NCI-H1694 treated with DMSO at 0.1 percent for 48 hours (cell line): ENCODE data around the gene SLC24A1.
"Not testable (repeated sequence)": the region's sequence is repeated elsewhere in the genome, so short reads cannot be mapped to it uniquely, and the experiment has no call there.

Experiments used
- DNase-seq: peaks from one replicate; lab custom pipeline; 2025; lab: John Stamatoyannopoulos, UW

SLC24A1 gene

DNA sequence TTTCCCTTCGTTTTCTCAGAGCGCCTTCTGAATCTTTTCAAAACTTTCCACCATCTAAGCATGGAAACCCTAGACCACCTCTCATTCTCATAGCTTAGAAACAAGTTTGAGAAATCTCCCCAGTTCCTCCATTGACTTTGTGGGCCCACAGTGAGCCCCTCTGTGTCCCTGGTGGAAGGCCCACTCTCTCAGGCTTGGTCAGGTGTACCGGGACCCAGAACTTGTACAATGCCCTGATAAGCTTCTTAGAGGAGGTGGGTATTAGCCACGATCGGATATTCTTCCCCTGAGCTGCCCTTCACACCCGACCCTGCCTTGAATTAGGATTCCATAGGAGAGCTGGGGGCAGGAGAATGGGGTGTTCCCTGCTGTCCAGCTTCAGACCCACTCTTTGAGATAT is at the start of gene SLC24A1:
TSS of gene SLC24A1 (plus strand) at position 301 of the 400 bp plus-strand sequence. CDS start 2,143 bp downstream, outside the sequence.
- no peak for DNase-seq

DNA sequence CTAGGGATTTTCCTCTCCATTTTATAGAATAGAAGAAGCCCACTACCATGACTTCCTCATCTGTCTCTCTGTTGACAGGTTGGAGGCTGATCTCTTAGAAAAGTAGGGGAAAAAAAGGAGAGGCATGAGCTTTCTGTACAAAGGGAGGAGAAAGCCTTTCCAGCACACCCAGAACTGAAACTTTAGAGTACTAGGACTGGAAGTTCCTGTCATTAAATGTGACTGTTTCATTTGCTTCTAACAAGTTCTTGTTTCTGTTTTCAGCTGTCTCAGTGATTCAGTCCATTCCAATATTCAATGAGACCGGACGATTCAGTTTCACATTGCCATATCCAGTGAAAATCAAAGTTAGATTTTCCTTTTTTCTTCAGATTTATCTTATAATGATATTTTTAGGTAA is 49.8 kb upstream of the SLC24A1 start:
- DNase-seq: no peak

DNA sequence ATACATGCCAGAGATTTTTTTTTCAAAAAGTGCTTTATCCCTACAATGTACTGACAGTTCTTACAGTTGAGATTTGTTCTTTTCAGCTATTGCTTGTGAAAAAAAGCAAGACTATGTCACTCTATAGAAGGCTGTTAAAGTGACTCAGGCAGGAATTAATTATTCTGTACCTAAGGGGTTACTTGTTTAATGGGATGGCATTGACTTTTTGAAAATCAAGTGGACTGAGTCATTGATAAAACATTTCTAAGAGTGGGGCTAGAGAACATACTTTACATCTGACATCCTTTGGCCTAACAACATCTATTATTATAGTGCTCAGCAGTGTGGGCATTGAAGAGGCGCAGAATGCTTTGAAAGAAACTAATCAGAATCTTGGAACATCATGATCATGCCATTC is 45.1 kb upstream of the SLC24A1 start:
- DNase-seq: no peak

DNA sequence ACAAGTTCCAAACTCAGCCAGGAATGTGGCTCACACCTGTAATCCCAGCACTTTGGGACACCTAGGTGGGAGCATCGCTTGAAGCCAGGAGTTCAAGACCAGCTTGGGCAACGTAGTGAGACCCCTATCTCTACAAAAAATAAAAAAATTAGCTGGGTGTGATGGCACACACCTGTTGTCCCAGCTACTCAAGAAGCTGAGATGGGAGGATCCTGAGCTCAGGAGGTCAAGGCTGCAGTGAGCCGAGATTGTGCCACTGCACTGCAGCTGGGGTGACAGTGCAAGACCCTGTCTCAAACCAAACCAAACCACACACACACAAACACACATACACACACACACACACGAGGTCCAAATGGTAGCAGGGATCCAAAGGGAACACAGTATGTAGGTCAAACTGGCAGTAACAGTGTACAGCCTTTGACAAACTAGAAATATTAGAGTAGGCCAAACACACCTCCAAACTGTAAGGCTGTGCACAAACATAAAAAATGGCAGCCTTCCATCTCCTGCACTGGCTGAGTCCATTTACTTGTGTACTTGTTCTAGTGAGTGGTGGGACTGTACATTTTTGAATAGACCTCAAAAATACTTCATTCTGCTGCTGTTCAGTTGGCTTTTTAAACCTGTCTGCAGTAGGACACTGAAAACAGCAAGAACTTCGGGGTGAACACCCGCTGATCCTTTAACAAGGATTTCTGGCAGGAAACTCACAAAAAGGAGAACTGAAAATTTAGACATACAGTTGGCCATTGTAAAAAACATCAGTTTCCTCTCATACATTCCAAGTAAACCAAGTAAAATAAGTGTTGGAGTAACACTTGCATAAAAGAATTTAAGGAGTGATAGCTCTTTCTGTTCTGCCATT is 44.4 kb upstream of the SLC24A1 start:
- DNase-seq: no peak

DNA sequence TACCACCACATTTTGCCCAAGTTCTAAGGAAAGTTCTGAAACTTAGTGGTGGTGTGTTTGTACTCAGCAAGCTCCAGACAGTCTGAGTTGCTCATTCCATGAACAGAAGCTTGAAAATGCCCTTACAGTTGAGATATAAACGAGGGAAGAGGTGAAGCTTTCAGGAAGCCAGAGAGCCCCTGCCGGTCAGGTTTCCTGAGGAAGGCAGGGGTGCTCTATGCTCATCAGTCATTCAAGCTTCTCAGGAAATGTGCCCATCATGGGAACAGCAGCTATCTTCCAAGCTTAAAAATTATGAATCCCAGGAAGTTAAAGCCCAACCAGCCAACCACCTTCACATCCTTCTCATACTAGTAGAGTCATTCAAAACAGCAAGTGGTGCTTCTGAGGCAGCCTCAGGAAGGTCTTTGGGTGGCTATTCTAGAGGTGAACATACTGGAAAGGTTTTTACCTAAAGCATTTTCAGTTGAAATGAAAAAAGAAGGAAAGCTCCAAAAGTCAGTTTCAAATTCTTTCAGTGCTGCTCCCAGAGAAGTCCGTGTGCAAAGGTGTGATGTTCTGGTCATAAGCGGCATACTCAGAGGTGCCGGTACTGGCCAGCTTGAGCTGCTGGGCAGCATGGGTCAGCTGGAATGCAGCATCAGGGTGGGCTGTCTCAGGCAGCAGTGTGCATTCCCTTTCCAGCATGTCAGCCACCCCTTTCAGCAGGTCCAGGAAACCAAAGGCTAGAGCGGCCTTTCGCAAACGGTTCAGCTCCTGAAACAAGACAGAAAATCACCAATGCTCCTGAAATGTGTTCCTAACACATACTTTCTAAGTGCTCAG is 42.6 kb upstream of the SLC24A1 start:
- DNase-seq: no peak

DNA sequence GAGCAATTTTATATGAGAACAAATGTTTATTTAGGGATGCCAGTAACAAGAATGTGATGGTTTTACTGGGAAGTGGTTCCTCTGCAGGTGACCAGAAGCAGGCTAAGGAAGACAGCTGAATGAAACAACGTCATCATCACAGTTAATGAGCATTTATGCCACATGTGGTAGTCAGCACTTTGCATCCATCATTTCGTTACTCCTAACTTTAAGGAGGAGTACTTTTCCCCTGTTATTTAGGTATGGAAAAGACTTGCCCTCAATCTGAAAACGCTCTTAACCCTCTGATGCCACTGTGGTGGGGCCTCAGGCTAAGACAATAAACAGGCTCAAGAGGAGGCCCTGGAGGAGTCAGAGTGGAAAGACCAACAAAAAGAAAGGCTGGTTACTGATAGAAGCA is 42.0 kb upstream of the SLC24A1 start:
- no peak for DNase-seq

DNA sequence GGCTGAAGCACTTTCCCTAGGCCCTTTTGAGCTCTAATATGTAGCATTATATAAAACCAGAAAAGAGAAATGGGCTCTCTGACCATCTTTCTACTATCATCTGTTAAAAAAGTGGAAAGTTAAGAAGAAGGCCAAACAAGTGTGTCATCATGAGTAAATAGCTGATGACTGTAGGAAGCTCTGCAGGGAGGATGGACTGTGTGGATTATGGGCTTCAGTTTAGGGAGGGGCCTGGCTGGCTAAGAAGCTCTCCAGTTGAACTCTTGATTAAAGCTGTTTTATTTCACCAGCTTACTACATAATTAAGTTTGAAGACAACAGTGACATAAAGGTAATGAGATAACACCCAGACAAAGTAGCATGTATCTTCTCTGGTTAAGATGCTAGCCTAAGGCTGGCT is 41.5 kb upstream of the SLC24A1 start:
- DNase-seq: no peak

DNA sequence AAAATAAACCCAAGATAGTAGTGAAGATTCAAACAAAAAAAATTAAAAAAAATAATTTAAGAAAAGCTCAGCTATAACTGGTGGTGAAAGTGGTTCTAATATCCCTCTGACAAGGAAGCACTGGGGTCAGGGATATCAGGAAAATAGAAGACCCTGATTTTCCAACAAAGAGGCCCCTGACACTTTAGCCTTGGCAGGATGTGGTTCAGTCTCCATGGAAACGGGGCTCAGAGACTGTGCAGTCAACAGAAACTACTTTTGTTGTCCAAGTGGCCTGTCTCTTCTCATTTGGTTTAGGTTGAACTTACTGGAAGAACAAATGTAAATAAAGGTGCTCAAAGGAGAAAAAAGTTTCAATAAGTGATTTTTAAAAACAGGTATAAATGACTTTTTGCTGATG is 38.0 kb upstream of the SLC24A1 start:
- DNase-seq: no peak

- no peak for DNase-seq
Observed at GRCh38 chr15:65584241-65584640, 37.5 kb upstream of the SLC24A1 start.

DNA sequence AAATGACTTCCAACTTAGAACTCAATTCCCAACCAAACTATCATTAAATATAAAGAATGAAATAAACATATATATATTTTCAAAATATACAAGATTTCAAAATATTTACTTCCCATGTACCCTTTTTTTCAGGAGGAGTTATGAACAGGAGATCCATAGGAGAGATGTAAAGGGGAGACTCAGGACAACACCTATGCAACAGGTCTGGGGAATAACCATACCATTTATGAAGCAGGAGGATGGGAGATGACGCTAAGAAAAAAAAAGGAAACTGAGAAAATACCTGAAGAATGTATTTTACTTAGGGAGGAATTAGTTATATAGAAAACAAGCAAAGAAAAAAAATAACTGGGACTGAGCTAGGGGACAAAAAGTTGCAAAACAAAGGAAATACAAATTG is 34.6 kb upstream of the SLC24A1 start:
- DNase-seq: no peak

- DNase-seq: peak; percentile 29
Observed at GRCh38 chr15:65595960-65596359, 25.8 kb upstream of the SLC24A1 start.

- no peak for DNase-seq
Observed at GRCh38 chr15:65598468-65598867, 23.3 kb upstream of the SLC24A1 start.

GRCh38 chr15:65599677-65600076 is 22.1 kb upstream of the SLC24A1 start:
- DNase-seq: no peak

GRCh38 chr15:65603134-65603533 is 18.6 kb upstream of the SLC24A1 start:
- no peak for DNase-seq

- no peak for DNase-seq
Observed at GRCh38 chr15:65603559-65603958, 18.2 kb upstream of the SLC24A1 start.

GRCh38 chr15:65610871-65611718 is 10.6 kb upstream of the SLC24A1 start, which contains the start of gene INTS14:
Gene INTS14 (minus strand): TSS chr15:65611131. CDS start chr15:65607380, 3,751 bp downstream.
- peak; percentile 93 for DNase-seq

GRCh38 chr15:65611888-65612615 is 9.7 kb upstream of the SLC24A1 start:
- no peak for DNase-seq

GRCh38 chr15:65612616-65612946 is 9.2 kb upstream of the SLC24A1 start:
- no peak for DNase-seq

GRCh38 chr15:65612949-65613744 is 8.6 kb upstream of the SLC24A1 start:
- no peak for DNase-seq

DNA sequence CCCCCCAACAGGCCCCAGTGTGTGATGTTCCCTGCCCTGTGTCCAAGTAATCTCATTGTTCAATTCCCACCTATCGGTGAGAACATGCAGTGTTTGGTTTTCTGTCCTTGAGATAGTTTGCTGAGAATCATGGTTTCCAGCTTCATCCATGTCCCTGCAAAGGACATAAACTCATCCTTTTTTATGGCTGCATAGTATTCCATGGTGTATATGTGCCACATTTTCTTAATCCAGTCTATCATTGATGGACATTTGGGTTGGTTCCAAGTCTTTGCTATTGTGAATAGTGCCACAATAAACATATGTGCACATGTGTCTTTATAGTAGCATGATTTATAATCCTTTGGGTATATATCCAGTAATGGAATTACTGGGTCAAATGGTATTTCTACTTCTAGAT is 5.9 kb upstream of the SLC24A1 start:
- DNase-seq: not testable (repeated sequence)
